SIG-M5 (cell line): ENCODE data around the gene CBY3.
"Not testable (repeated sequence)": the region's sequence is repeated elsewhere in the genome, so short reads cannot be mapped to it uniquely, and the experiment has no call there.

Source experiments
- DNase-seq: peaks from one replicate; lab custom pipeline; 2025; lab: John Stamatoyannopoulos, UW

Gene CBY3

GRCh38 chr5:179668391-179668790 is 12.4 kb downstream of the CBY3 start:
- DNase-seq = no peak

DNA sequence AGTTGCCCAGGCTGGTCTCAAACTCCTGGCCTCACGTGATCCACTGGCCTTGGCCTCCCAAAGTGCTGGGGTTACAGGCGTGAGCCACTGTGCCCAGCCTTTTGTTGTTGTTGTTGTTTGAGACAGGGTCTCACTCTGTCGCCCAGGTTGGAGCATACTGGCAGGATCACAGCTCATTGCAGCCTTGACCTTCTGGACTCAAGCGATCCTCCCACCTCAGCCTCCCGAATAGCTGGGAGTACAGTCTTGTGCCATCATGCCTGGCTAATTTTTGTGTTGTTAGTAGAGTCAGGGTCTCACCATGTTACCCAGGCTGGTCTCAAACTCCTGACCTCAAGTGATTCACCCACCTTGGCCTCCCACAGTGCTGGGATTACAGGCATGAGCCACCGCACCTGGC is 19.2 kb downstream of the CBY3 start:
- DNase-seq = not testable (repeated sequence)

DNA sequence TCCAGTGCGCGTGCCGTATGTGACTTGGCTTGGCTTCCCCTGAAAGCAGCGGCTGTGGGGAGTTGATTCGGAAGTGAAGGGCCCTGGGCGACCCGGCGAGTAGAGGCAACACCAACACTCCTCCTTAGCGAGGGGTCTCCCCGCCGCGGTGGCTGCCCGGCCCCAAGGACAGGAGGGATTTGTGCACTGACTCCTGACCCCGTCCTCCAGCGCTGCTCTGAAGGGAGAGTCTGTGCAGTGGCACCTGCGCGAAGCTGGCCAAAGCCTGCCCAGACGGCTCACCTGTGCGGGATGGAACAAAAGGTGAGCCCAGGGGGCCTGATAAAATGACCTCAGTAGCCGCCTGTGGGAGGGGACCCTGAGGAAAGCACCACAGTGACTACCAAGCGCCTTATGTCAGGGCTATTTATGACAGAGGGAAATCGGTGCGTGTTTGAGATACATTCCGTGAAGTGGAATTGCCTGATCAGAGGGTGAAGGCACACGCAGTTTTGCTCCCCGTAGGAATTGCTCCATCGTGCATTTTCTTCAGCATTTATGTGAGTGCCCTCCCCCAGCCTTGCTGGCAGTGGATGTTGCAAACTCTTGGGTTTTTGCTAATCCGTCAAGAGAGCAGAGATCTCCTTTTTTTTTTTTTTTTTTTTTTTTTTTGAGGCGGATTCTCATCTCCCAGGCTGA is 22.5 kb downstream of the CBY3 start:
- not testable (repeated sequence) for DNase-seq

GRCh38 chr5:179657302-179658178 is 23.3 kb downstream of the CBY3 start:
- DNase-seq = not testable (repeated sequence)

DNA sequence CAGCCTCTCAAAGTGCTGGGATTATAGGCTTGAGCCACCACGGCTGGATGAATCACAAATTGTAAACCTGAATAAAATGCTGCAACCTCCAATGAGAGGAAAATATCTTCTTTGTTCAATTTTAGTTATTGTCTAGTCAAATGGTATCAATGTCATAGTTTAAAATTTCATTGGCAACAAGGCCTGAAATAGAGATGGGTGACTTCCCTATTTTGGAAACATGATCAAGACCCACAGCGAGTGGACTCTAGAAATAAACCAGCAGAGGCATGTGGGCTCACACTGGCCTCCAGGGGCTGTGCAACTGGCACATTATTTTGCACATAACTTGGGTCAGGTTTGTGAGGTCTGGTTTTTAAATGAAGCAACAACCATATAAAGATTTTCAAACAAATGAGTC is 27.7 kb downstream of the CBY3 start:
- DNase-seq = not testable (repeated sequence)

DNA sequence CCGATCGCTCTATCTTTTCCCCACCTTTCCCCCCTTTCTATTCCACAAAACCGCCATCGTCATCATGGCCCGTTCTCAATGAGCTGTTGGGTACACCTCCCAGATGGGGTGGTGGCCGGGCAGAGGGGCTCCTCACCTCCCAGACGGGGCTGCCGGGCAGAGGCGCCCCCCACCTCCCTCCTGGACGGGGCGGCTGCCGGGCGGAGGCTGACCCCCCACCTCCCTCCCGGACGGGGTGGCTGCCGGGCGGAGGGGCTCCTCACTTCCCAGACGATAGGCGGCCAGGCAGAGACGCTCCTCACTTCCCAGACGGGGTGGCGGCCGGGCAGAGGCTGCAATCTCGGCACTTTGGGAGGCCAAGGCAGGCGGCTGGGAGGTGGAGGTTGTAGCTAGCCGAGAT is 30.6 kb downstream of the CBY3 start:
- DNase-seq = not testable (repeated sequence)

DNA sequence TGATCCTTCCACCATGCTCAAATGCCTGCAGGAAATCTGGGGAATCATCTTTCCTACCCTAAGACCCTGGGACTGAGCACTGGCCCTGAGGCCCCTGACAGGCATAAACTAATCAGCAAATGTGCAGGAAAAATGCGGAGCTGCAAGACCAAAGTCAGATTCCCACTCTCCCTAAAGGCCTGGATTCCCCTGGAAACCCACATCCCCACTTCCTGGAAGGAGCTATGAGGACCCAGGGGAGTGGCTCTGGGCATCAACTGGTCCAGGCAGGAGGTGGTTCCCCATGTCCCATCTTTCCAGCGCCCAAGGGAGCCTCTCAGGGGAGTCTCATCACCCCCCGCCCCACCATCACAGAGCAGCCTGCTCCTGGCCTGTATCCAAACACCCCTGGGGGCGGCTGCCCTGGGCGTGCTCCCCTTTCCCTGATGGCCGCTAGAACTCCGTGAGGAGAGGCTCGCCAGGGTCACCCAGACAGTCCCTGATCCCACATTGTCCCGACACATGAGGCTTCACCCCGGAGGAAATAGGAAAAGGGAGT is 31.6 kb downstream of the CBY3 start:
- not testable (repeated sequence) for DNase-seq

DNA sequence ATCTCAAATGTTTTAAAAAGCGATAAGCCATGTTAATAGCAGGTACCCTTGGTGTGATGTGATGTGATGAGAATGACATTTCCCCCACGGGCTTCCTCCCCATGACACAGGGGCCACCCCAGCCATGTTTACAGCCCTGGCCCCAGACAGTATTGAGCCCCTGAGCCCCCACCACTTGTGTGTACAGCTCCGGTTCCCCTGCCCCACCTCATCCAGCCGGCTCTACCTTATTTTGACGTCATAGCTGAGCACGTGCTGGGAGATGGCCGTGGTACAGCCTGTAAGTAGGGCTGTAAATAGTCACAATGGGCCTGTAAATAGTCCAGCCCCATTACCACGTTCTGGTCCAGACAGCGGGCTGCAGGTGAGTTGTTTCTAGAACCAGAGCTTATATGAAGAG is 32.4 kb downstream of the CBY3 start:
- no peak for DNase-seq

GRCh38 chr5:179644766-179645165 is 36.1 kb downstream of the CBY3 start:
- not testable (repeated sequence) for DNase-seq

- not testable (repeated sequence) for DNase-seq
These were observed 37.5 kb downstream of the CBY3 start for GRCh38 chr5:179643141-179643920.

DNA sequence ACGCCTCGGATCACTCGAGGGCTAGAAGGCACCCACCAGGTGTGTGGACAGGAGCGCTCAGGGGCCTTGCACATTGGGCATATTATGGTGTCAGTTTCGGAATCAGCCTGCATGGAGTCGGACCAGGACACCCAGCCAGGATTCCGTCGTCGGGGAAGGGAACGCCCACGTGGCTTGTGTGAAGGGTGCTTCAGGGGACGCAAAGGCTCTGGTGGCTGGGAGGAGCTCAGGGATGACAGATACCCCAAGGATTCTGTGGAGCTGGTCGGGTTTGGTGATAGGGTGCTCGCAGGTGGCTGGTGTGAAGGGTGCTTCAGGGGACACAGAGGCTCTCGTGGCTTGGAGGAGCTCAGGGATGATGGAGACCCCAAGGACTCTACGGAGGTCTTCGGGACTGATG is 38.2 kb downstream of the CBY3 start:
- not testable (repeated sequence) for DNase-seq

- DNase-seq = not testable (repeated sequence)
These were observed 39.1 kb downstream of the CBY3 start for GRCh38 chr5:179641745-179642144.

- DNase-seq = not testable (repeated sequence)
These were observed 41.5 kb downstream of the CBY3 start for GRCh38 chr5:179639296-179639695.

GRCh38 chr5:179634370-179635172 is 46.3 kb downstream of the CBY3 start:
- not testable (repeated sequence) for DNase-seq

DNA sequence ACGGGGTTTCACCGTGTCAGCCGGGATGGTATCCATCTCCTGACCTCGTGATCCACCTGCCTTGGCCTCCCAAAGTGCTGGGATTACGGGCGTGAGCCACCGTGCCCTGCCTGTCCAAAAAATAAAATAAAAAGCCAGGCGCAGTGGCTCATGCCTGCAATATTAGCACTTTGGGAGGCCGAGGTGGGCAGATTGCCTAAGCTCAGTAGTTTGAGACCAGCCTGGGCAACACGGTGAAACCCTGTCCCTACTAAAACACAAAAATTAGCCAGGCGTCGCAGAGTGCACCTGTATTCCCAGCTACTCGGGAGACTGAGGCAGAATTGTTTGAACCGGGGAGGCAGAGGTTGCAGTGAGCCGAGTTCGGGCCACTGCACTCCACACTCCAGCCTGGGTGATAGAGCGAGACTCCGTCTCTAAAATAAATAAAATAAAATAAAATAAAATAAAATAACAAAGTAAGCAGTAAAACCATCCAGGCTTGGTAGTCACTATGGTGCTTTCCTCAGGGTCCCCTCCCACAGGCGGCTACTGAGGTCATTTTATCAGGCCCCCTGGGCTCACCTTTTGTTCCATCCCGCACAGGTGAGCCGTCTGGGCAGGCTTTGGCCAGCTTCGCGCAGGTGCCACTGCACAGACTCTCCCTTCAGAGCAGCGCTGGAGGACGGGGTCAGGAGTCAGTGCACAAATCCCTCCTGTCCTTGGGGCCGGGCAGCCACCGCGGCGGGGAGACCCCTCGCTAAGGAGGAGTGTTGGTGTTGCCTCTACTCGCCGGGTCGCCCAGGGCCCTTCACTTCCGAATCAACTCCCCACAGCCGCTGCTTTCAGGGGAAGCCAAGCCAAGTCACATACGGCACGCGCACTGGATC is 47.1 kb downstream of the CBY3 start:
- DNase-seq = not testable (repeated sequence)
